Ascending aorta (tissue), 2 donors: ENCODE measurements around the gene COL19A1. TPM values are rescaled to one million over a fixed set of nuclear protein-coding genes. Genes with fewer than 3 reads are reported as not detected.

ENCODE experiments used
- DNase-seq, 2 donors: peaks; one replicate each; pipeline ENCODE4 v3.0.0-alpha.2; 2019; ENCODE audit warnings: low spot score in 2 of 2
- H3K27ac ChIP-seq, 2 donors: fragments of 200-600 bp; sonication (generic); one replicate each; pipeline ENCODE4 v1.5.1; 2016 to 2017; ENCODE audit warnings: mild to moderate bottlenecking in 1 of 2
- H3K27me3 ChIP-seq: fragments of 200-600 bp; sonication (generic); one replicate; pipeline ENCODE4 v1.5.1; 2017
- H3K36me3 ChIP-seq, 2 donors: fragments of 200-600 bp; sonication (generic); one replicate each; pipeline ENCODE4 v1.5.1; 2016
- H3K4me1 ChIP-seq, 2 donors: fragments of 200-600 bp; sonication (generic); one replicate each; pipeline ENCODE4 v1.5.1; 2016 to 2017; ENCODE audit warnings: mild to moderate bottlenecking in 1 of 2
- H3K4me3 ChIP-seq, 2 donors: fragments of 200-600 bp; sonication (generic); one replicate each; pipeline ENCODE4 v1.5.1; 2016 to 2017; ENCODE audit warnings: mild to moderate bottlenecking in 1 of 2
- H3K9me3 ChIP-seq, 2 donors: fragments of 200-600 bp; sonication (generic); one replicate each; pipeline ENCODE4 v1.5.1; 2016
- intact Hi-C: fragments of 100-400 bp; cut with DNase I; formaldehyde crosslinking; loops from one replicate; pipeline ENCODE4 v1.15.1; 2023
- total RNA-seq: library from RNA; depleted of rRNA; stranded (reverse); fragments of >200 nt; gene quantifications from one replicate; pipeline ENCODE4 v1.1.0, GENCODE V29; 2016
- TF ChIP-seq, protein P1 (sequence below), 3 experiments: fragments of 200-600 bp in 2 of 3; fragments of 450-650 bp in 1 of 3; sonication (generic) in 2 of 3; IDR thresholded peaks; one replicate each; pipeline ENCODE4 v1.5.1; 2016 to 2019; ENCODE audit warnings: antibody characterized with exemption in 3 of 3, mild to moderate bottlenecking in 1 of 3, moderate library complexity in 1 of 3

The COL19A1 gene
- total RNA-seq, 1 donor from 2014 or later = not detected

DNA sequence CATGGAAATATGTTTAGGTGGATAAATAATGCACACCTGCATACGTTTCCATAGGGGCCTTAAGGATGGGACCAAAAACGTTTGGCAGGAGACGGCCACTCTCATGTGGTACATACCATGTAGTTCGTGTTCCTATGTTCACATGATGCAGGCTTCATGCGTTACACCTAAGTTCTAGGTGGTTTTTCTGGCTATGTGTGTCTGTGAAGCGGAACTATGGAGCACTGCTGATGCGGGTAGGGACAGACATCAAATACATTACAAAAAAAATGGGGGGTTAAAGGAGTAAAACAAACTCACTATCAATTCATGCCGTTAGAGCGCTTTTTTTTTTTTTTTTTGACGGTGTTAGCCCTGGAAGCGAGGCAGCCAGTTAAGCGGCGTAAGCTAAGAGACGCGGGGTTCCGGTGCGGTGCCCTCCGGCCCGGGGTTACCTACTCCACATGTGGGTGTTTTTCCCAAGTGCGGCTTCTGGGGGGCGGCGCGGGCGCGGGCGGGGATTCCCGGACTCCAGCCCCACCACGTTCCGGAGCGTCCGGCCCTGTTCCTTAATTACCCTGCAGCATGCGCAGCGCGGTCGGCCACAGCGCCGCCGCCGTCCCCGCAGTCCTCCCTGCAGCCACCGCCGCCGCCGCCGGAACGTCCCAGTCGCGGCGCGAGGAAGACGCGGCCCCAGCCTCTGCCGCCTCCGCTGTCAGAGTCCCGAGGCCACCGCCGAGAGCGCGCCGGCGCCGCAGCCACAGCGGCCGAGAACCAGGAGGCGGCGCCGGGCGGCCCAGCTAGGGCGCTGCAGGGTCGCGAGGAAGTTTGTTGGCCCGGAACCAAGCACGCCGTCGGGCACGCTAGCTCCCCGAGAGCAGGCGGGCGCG lies 648 bp downstream of the COL19A1 start:
- Histone ChIP-seq H3K27me3 (no peaks in the 10 kb centered on the region), H3K27ac (peak overlapping the region in 1 of 2 donors; percentile 27), H3K4me3 (peak overlapping the region; percentile 77 to 86), H3K36me3 (no peaks in the 10 kb centered on the region), H3K9me3 (no peaks in the 10 kb centered on the region), H3K4me1 (peaks cover 0 to 5% of the 10 kb centered on the region in 2 donors)
- intact Hi-C loops = loop anchor here (2.0 to 5.0 kb wide), 2 partner anchors 70 kb away; partner anchors contain the start of gene LMBRD1
- TF ChIP-seq, protein P1, sequence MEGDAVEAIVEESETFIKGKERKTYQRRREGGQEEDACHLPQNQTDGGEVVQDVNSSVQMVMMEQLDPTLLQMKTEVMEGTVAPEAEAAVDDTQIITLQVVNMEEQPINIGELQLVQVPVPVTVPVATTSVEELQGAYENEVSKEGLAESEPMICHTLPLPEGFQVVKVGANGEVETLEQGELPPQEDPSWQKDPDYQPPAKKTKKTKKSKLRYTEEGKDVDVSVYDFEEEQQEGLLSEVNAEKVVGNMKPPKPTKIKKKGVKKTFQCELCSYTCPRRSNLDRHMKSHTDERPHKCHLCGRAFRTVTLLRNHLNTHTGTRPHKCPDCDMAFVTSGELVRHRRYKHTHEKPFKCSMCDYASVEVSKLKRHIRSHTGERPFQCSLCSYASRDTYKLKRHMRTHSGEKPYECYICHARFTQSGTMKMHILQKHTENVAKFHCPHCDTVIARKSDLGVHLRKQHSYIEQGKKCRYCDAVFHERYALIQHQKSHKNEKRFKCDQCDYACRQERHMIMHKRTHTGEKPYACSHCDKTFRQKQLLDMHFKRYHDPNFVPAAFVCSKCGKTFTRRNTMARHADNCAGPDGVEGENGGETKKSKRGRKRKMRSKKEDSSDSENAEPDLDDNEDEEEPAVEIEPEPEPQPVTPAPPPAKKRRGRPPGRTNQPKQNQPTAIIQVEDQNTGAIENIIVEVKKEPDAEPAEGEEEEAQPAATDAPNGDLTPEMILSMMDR (IDR thresholded peaks at IDR 0.05) = no peak
- DNase-seq = peak in 1 of 2 donors; percentile 74

DNA sequence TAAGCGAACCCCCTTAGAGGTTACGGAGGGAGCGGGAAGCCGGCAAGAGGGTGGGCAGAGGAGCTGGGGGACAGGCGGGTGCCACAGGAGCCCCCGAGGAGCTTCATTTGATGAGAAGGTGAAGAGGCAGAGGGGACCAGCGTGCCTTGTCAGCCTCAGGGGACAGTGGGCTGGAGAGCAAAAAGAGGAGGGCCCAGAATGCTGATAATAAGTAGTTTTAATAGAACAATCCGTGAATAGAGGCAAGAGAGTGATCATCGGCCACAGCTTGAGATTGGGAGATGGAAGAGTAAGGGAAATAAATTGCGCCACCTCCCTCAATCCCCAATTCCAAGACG lies 1.3 kb downstream of the COL19A1 start:
- DNase-seq = no peak
- Histone ChIP-seq H3K9me3 (no peaks in the 10 kb centered on the region), H3K36me3 (no peaks in the 10 kb centered on the region), H3K27ac (no peak overlapping the region), H3K27me3 (no peaks in the 10 kb centered on the region), H3K4me3 (peak overlapping the region; percentile 77 to 86), H3K4me1 (peaks cover 0 to 5% of the 10 kb centered on the region in 2 donors)
- TF ChIP-seq, protein P1 (IDR thresholded peaks at IDR 0.05) = no peak
- intact Hi-C loops = loop anchor here (2.0 to 5.0 kb wide), 2 partner anchors 69 to 70 kb away; partner anchors contain the start of gene LMBRD1

DNA sequence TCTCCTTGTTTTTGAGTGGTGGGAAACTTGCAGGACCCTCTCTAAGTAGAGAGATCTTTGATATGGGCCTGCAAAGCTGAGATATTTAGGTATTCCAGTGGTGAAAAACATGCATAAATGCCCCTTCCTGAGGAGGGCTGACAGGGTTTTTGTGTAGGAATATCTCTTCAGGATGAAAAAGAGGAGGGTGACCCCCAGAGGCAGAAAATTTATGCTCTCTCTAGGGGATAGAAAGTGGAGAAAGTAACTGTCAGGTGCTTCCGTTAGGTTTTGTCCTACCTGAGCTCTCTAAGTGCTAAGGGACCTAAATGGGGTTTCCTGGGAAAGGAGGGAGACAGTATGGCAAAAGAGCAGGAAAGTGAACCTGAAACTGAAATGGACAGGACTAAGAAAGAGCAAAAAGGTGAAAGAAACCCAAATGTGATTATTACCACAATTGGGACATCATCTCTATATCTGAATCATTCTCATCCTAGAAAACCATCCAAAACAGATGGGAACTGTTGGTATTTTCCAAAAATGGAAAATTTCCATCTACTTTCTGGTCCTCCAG lies 2.0 kb downstream of the COL19A1 start:
- TF ChIP-seq, protein P1 (IDR thresholded peaks at IDR 0.05) = no peak
- no peak for DNase-seq
- no peak overlapping the region for H3K4me3 ChIP-seq
- H3K27me3 ChIP-seq = no peaks in the 10 kb centered on the region
- intact Hi-C loops = loop anchor here (5.0 kb wide), 1 partner anchor 71 kb away; the partner anchor contains the start of gene LMBRD1
- H3K9me3 ChIP-seq = no peaks in the 10 kb centered on the region
- H3K4me1 ChIP-seq = peaks cover 0 to 5% of the 10 kb centered on the region in 2 donors
- H3K27ac ChIP-seq = no peak overlapping the region
- no peaks in the 10 kb centered on the region for H3K36me3 ChIP-seq

DNA sequence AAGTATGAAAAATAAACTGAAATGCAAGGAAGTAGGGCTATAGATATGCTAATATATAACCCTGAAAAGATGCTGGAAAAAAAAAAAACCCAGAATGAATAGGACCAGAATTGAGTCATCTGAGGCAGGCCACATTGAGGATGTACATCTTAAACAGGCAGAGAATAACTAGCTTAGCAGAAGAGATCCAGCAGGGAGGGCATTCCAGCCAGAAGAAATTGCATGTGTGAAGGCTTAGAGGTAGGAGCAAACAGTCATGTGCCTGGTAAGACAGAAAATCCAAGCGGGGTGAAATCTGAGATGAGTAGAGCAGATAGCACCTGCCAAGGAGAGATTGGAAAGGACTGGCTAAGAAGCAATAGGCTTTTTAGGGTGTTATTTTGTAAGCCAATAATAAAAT lies 2.6 kb downstream of the COL19A1 start:
- Histone ChIP-seq H3K4me3 (no peak overlapping the region), H3K27ac (no peak overlapping the region), H3K9me3 (no peaks in the 10 kb centered on the region), H3K27me3 (no peaks in the 10 kb centered on the region), H3K4me1 (peaks cover 0 to 5% of the 10 kb centered on the region in 2 donors), H3K36me3 (no peaks in the 10 kb centered on the region)
- TF ChIP-seq, protein P1 (IDR thresholded peaks at IDR 0.05) = no peak
- intact Hi-C loops = loop anchor here (5.0 kb wide), 1 partner anchor 72 kb away; the partner anchor contains the start of gene LMBRD1
- DNase-seq = no peak

DNA sequence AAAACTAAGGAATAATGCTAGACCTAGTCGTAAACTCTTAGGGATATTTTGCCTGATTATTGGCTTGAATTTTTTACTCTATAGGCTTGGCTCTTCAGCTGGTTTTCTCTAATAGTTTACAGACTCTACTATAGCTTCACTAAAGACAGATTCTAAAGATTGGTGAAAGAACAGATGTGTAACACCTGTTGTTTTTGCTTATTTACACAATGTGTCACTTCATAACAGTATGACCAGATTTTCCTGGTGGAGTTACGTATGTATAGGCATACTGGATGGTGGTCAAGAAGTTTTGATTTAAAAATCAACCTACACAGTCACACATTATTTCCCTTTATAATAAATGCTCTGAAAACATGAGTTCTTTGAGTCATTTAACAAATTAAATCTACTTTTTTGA lies 4.8 kb downstream of the COL19A1 start:
- Histone ChIP-seq H3K4me3 (no peak overlapping the region), H3K36me3 (no peaks in the 10 kb centered on the region), H3K27ac (no peak overlapping the region), H3K27me3 (no peaks in the 10 kb centered on the region), H3K9me3 (no peaks in the 10 kb centered on the region), H3K4me1 (no peaks in the 10 kb centered on the region)
- TF ChIP-seq, protein P1 (IDR thresholded peaks at IDR 0.05) = no peak
- DNase-seq = no peak
- intact Hi-C loops = no loop called here
